Measurements from ENCODE around the gene NDUFAF8. TPM values are rescaled to one million over a fixed set of nuclear protein-coding genes. Genes with fewer than 3 reads are reported as not detected.

NDUFAF8 gene
- total and polyA plus RNA-seq, 7 experiments from 2014 or later, result 34.2 to 85.9 (median 45.1) TPM

DNA sequence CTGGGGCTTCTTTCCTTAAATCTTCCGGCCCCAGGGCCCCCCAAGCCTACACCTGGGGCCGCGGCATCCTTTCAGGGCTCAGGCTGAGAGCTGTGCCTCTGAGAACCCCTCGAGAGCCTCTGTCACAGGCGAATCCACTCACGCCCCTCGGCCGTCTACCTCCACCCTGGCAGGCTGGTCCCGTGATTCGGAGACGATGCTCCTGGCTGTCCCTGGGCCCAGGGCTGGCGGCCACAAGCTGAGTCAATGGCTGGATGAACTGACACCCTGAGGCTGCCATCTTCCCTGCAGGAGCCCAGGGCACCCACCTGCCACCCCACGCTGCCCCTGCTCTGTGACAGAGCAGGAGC lies 4.6 kb upstream of the NDUFAF8 start:
- H3K27ac ChIP-seq (ENCODE audit: low read depth, low read length), result no peak overlapping the region
- intact Hi-C loops (cut with micrococcal nuclease), result no loop called here
- no peaks in the 10 kb centered on the region for H3K9me3 Mint-ChIP-seq
- no peaks in the 10 kb centered on the region for H3K9me3 ChIP-seq (ENCODE audit: control insufficient read depth in 2 of 3, low read length in 3 of 3)
- peaks cover 12 to 13% of the 10 kb centered on the region in 2 donors for H3K4me1 ChIP-seq (ENCODE audit: control insufficient read depth in 2 of 2, insufficient read depth in 2 of 2, low read length in 2 of 2)
- no peaks in the 10 kb centered on the region for H3K27me3 ChIP-seq (ENCODE audit: control insufficient read depth in 2 of 2, insufficient read depth in 2 of 2, low read length in 2 of 2)
- DNase-seq (no peak), ATAC-seq (no peak)
- POLR2A ChIA-PET, result interaction anchor here (1.5 kb wide), 1 partner anchor 12 kb away, joined by 4 read pairs; the partner anchor contains the start of gene CEP131
- H3K36me3 ChIP-seq (ENCODE audit: control insufficient read depth in 2 of 3, insufficient read depth in 3 of 3, low read length in 3 of 3), result peaks cover 0 to 57% (median 4%) of the 10 kb centered on the region in 3 experiments
- no peak overlapping the region for H3K4me3 ChIP-seq (ENCODE audit: low read length)
- H3K4me3 Mint-ChIP-seq, result no peak overlapping the region
- H3K4me1 Mint-ChIP-seq, result peaks cover 15 to 36% (median 21%) of the 10 kb centered on the region in 7 donors
- H3K36me3 Mint-ChIP-seq, result peaks cover 5 to 12% (median 10%) of the 10 kb centered on the region in 5 donors
- CTCF ChIA-PET, result no interaction called here
- H3K27ac Mint-ChIP-seq, result peak overlapping the region in 1 of 9 donors; percentile 87
- H3K27me3 Mint-ChIP-seq, result no peaks in the 10 kb centered on the region

- Mint-ChIP-seq H3K4me1 (peaks cover 17 to 39% (median 24%) of the 10 kb centered on the region in 7 donors), H3K27ac (peak overlapping the region in 2 of 9 donors; percentile 23 to 87), H3K36me3 (peaks cover 5 to 6% (median 5%) of the 10 kb centered on the region in 5 donors), H3K27me3 (no peaks in the 10 kb centered on the region), H3K4me3 (peak overlapping the region in 2 of 10 donors; percentile 14 to 38), H3K9me3 (no peaks in the 10 kb centered on the region)
- ChIA-PET POLR2A (interaction anchor here (1.5 kb wide), 1 partner anchor 12 kb away, joined by 4 read pairs; the partner anchor contains the start of gene CEP131), CTCF (no interaction called here)
- no peak for ATAC-seq
- Histone ChIP-seq H3K4me1 (ENCODE audit: control insufficient read depth in 2 of 2, insufficient read depth in 2 of 2, low read length in 2 of 2) (peaks cover 17 to 20% of the 10 kb centered on the region in 2 donors), H3K27ac (ENCODE audit: low read depth, low read length) (no peak overlapping the region), H3K9me3 (ENCODE audit: control insufficient read depth in 2 of 3, low read length in 3 of 3) (no peaks in the 10 kb centered on the region), H3K27me3 (ENCODE audit: control insufficient read depth in 2 of 2, insufficient read depth in 2 of 2, low read length in 2 of 2) (no peaks in the 10 kb centered on the region), H3K4me3 (ENCODE audit: low read length) (no peak overlapping the region), H3K36me3 (ENCODE audit: control insufficient read depth in 2 of 3, insufficient read depth in 3 of 3, low read length in 3 of 3) (peaks cover 0 to 50% (median 4%) of the 10 kb centered on the region in 3 experiments)
- no peak for DNase-seq
- intact Hi-C loops (cut with micrococcal nuclease), result loop anchor here in 1 of 2 donors (5.0 kb wide), 1 partner anchor 247 kb away; no protein-coding TSS in a partner anchor
Observed at GRCh38 chr17:81234940-81235821, 3.9 kb upstream of the NDUFAF8 start.

DNA sequence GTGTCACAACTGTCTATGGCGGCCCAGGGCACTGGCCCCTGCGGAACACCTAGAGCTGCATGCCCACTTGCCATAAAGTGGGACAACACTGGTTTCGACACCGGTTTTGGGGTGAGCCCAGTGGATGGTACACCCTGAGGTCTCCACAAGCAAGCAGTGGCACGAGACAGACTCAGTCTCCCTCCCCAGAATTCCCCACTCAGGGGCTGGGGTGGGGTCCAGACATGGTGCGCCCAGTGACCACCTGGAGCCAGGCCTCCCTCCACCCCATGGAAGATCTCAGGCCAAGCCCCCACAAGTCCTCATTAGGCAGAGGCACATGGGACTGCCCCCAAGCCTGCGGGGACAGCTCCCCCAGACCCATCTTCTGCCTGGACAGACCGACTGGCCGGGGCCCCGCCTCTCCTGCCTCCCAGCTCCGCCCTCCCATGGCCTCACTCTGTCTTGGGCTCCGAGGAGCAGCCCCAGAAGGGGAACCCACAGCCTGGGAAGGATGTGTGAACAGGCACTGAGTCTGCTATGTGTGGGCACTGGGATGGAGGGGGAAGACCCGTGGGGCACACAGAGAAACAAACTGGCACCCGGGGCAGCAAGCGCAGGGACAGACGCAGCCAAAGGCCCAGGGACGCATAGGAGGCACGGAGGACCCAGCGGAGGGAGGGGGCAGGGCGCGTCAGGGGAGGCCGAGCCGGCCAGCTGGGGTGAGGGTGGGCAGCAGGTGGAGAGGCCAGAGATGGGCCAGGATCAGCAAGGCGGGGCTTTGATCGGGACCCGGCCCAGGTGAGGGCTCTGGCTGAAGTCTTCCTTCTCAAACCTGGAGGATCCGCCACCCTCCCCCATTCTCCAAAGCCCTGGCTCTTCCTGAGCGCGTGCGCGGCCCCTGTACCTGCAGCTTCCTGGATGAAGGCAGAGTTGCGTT lies 3.0 kb upstream of the NDUFAF8 start:
- intact Hi-C loops (cut with micrococcal nuclease), result loop anchor here in 1 of 2 donors (5.0 kb wide), 1 partner anchor 246 kb away; no protein-coding TSS in a partner anchor
- peaks cover 22 to 24% of the 10 kb centered on the region in 2 donors for H3K4me1 ChIP-seq (ENCODE audit: control insufficient read depth in 2 of 2, insufficient read depth in 2 of 2, low read length in 2 of 2)
- no peaks in the 10 kb centered on the region for H3K27me3 ChIP-seq (ENCODE audit: control insufficient read depth in 2 of 2, insufficient read depth in 2 of 2, low read length in 2 of 2)
- H3K36me3 ChIP-seq (ENCODE audit: control insufficient read depth in 2 of 3, insufficient read depth in 3 of 3, low read length in 3 of 3), result peaks cover 0 to 45% (median 3%) of the 10 kb centered on the region in 3 experiments
- CTCF ChIA-PET, result no interaction called here
- Mint-ChIP-seq H3K4me1 (peaks cover 17 to 45% (median 28%) of the 10 kb centered on the region in 7 donors), H3K36me3 (peaks cover under 1 to 4% (median 1%) of the 10 kb centered on the region in 5 donors), H3K9me3 (no peaks in the 10 kb centered on the region), H3K27me3 (no peaks in the 10 kb centered on the region), H3K4me3 (peak overlapping the region in 5 of 10 donors; percentile 4 to 29 (median 25)), H3K27ac (peak overlapping the region in 1 of 9 donors; percentile 20)
- POLR2A ChIA-PET, result no interaction called here
- DNase-seq, result no peak
- H3K27ac ChIP-seq (ENCODE audit: low read depth, low read length), result no peak overlapping the region
- H3K4me3 ChIP-seq (ENCODE audit: low read length), result no peak overlapping the region
- ATAC-seq, result no peak
- no peaks in the 10 kb centered on the region for H3K9me3 ChIP-seq (ENCODE audit: control insufficient read depth in 2 of 3, low read length in 3 of 3)

DNA sequence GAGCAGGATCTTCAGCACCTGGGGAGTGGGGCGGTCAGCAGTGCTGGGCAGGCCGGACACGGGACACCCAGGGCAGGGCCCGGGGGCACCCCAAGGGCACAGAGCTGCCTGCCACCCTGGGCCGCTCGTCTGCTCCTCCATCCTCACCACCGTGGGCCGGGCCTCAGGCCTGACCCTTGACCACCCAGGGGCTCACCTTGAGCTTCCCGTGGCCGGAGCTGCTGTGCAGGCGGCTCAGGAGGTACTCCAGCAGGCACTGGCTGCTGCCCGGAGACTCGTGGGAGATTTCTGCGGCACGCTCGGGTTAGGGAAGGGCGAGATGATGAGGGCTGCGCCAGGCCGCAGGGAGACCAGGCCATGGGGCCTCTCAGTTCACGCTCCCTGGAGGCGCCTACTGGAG lies 2.3 kb upstream of the NDUFAF8 start:
- intact Hi-C loops (cut with micrococcal nuclease), result loop anchor here in 1 of 2 donors (5.0 kb wide), 1 partner anchor 246 kb away; no protein-coding TSS in a partner anchor
- Histone ChIP-seq H3K9me3 (ENCODE audit: control insufficient read depth in 2 of 3, low read length in 3 of 3) (no peaks in the 10 kb centered on the region), H3K4me1 (ENCODE audit: control insufficient read depth in 2 of 2, insufficient read depth in 2 of 2, low read length in 2 of 2) (peaks cover 22 to 24% of the 10 kb centered on the region in 2 donors), H3K27me3 (ENCODE audit: control insufficient read depth in 2 of 2, insufficient read depth in 2 of 2, low read length in 2 of 2) (no peaks in the 10 kb centered on the region), H3K36me3 (ENCODE audit: control insufficient read depth in 2 of 3, insufficient read depth in 3 of 3, low read length in 3 of 3) (peaks cover 0 to 44% (median 0%) of the 10 kb centered on the region in 3 experiments), H3K4me3 (ENCODE audit: low read length) (no peak overlapping the region), H3K27ac (ENCODE audit: low read depth, low read length) (no peak overlapping the region)
- H3K36me3 Mint-ChIP-seq, result peaks cover 0 to 4% (median 0%) of the 10 kb centered on the region in 5 donors
- DNase-seq, result no peak
- peak overlapping the region in 4 of 10 donors; percentile 92 to 94 (median 93) for H3K4me3 Mint-ChIP-seq
- H3K9me3 Mint-ChIP-seq, result no peaks in the 10 kb centered on the region
- POLR2A ChIA-PET, result no interaction called here
- no peak overlapping the region for H3K27ac Mint-ChIP-seq
- CTCF ChIA-PET, result interaction anchor here (0.5 to 0.6 kb wide), 2 partner anchors 55 to 130 kb away, joined by 3 read pairs; no protein-coding TSS in a partner anchor
- ATAC-seq, result no peak
- H3K27me3 Mint-ChIP-seq, result no peaks in the 10 kb centered on the region
- peaks cover 17 to 51% (median 35%) of the 10 kb centered on the region in 7 donors for H3K4me1 Mint-ChIP-seq

DNA sequence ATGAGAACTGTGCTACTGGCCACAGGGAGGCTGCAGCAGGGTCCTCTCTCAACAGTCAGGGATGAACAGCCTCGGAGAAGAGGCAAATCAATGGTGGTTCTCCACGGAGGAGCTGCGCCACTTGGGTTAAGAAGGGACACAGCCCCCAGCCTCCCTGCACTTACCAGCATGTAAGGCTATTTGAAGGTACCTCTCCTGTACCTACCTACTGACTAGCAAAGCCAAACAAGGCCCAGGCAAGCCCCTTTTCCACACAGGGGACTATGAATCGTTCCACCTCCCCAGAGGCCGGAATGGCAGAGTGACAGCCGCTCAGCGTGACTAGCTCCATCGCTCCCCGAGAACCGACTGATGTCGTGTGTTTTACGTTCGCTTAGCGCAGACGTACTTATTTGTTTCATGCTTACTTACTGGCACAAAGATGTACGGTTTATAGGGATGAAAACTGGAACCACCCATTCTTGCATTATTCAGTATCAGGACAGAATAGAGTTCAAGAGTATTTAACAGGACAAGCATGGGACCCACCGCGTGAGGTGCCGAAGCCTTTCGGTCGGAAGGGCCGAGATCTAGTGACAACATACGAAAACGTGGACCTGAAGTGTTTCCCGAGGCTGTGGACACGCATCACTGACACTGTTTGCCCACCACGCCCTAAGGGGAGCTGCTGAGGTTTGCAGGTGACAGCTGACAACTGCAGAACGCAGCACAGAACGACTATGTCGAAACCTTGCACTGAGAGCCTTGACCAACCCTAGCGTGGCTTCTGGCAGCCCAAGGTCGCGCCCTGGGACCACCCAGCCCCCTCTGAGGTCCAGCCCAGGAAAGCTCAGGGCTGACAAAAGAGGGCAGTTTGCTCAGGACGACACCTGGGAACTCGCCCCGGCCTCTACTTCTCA lies 1.3 kb upstream of the NDUFAF8 start:
- Mint-ChIP-seq H3K27ac (peak overlapping the region in 7 of 9 donors; percentile 22 to 80 (median 52)), H3K27me3 (no peaks in the 10 kb centered on the region), H3K4me3 (peak overlapping the region; percentile 79 to 97 (median 94)), H3K4me1 (peaks cover 17 to 51% (median 38%) of the 10 kb centered on the region in 7 donors), H3K9me3 (no peaks in the 10 kb centered on the region), H3K36me3 (peaks cover 0 to 6% (median 0%) of the 10 kb centered on the region in 5 donors)
- POLR2A ChIA-PET, result interaction anchor here (0.7 to 2.2 kb wide), 7 partner anchors 13 to 1399 kb away, joined by 3 to 24 read pairs (median 8); partner anchors contain the start of genes CEP131, FAAP100 and SLC38A10
- no peak for ATAC-seq
- Histone ChIP-seq H3K27ac (ENCODE audit: low read depth, low read length) (peak overlapping the region; percentile 79), H3K27me3 (ENCODE audit: control insufficient read depth in 2 of 2, insufficient read depth in 2 of 2, low read length in 2 of 2) (no peaks in the 10 kb centered on the region), H3K4me3 (ENCODE audit: low read length) (peak overlapping the region; percentile 71), H3K9me3 (ENCODE audit: control insufficient read depth in 2 of 3, low read length in 3 of 3) (no peaks in the 10 kb centered on the region), H3K36me3 (ENCODE audit: control insufficient read depth in 2 of 3, insufficient read depth in 3 of 3, low read length in 3 of 3) (peaks cover 0 to 33% (median 0%) of the 10 kb centered on the region in 3 experiments), H3K4me1 (ENCODE audit: control insufficient read depth in 2 of 2, insufficient read depth in 2 of 2, low read length in 2 of 2) (peaks cover 22 to 24% of the 10 kb centered on the region in 2 donors)
- CTCF ChIA-PET, result interaction anchor here (0.6 to 1.1 kb wide), 2 partner anchors 54 to 246 kb away, joined by 3 read pairs; no protein-coding TSS in a partner anchor
- intact Hi-C loops (cut with micrococcal nuclease), result loop anchor here in 1 of 2 donors (5.0 kb wide), 1 partner anchor 244 kb away; no protein-coding TSS in a partner anchor
- no peak for DNase-seq
